OCI-LY3 (cell line): ENCODE results near the gene ACOT11.

Experiments used
- H2AFZ ChIP-seq: fragments of 200-600, 300-600 bp; shearing (Covaris generic); 2 replicates; pipeline ENCODE4 v1.6.0; 2014; ENCODE audit warnings: antibody characterized with exemption, low read depth, low read length
- H3K27ac ChIP-seq: fragments of 200-600, 300-600 bp; sonication (generic); 2 replicates; pipeline ENCODE4 v1.5.1; 2014; ENCODE audit warnings: mild to moderate bottlenecking, low read length, moderate library complexity, mixed read lengths
- H3K27me3 ChIP-seq: fragments of 200-600, 300-600 bp; sonication (generic); 2 replicates; pipeline ENCODE4 v1.6.1; 2014; ENCODE audit warnings: low read depth, low read length, mixed read lengths
- H3K36me3 ChIP-seq: fragments of 200-600, 300-600 bp; sonication (generic); replicated peaks from 2 replicates; pipeline ENCODE3; 2014; ENCODE audit warnings: low read depth, low read length, mixed read lengths
- H3K4me1 ChIP-seq: fragments of 300-600, 200-600 bp; sonication (generic); 2 replicates; pipeline ENCODE4 v1.6.1; 2014; ENCODE audit warnings: low read length, mixed read lengths
- H3K4me2 ChIP-seq: fragments of 200-600, 300-600 bp; sonication (generic); 2 replicates; pipeline ENCODE4 v1.6.1; 2014; ENCODE audit warnings: low read length, mixed read lengths
- H3K4me3 ChIP-seq: fragments of 300-600, 200-600 bp; sonication (generic); 2 replicates; pipeline ENCODE4 v1.5.1; 2014; ENCODE audit warnings: antibody characterized with exemption, mild to moderate bottlenecking, low read length, moderate library complexity
- H3K79me2 ChIP-seq: fragments of 300-600, 200-600 bp; shearing (Covaris generic); 2 replicates; pipeline ENCODE4 v1.6.1; 2014; ENCODE audit warnings: mild to moderate bottlenecking, low read length, mixed read lengths
- H3K9ac ChIP-seq: fragments of 300-600, 200-600 bp; shearing (Covaris generic); 2 replicates; pipeline ENCODE4 v1.6.0; 2014; ENCODE audit warnings: mild to moderate bottlenecking, low read length, moderate library complexity
- H3K9me3 ChIP-seq: fragments of 200-600, 300-600 bp; shearing (Covaris generic); 2 replicates; pipeline ENCODE4 v1.6.1; 2014; ENCODE audit warnings: low read length, mixed read lengths; ENCODE audit not compliant: insufficient read depth
- H4K20me1 ChIP-seq: fragments of 200-600, 300-600 bp; sonication (generic); 2 replicates; pipeline ENCODE4 v1.6.1; 2016; ENCODE audit warnings: low read length, mixed read lengths; ENCODE audit not compliant: insufficient read depth
- CTCF ChIP-seq: fragments of 200-600, 300-600 bp; sonication (generic); IDR thresholded peaks from 2 replicates; pipeline ENCODE4 v1.5.1; 2014; ENCODE audit warnings: antibody characterized with exemption, low read length, low read depth
- EZH2phosphoT487 ChIP-seq: fragments of 200-600 bp; shearing (Covaris generic); IDR thresholded peaks from 2 replicates; pipeline ENCODE4 v1.6.1; 2018; ENCODE audit warnings: antibody characterized with exemption, mixed run types, low read depth

The ACOT11 gene

GRCh38 chr1:54557671-54558355 is 9.8 kb downstream of the ACOT11 start:
- H3K4me3 ChIP-seq: no peak overlapping the region
- no peaks in the 10 kb centered on the region for H4K20me1 ChIP-seq
- H3K4me1 ChIP-seq: no peaks in the 10 kb centered on the region
- no peak overlapping the region for H2AFZ ChIP-seq
- TF ChIP-seq EZH2phosphoT487 (no peak), CTCF (no peak)
- no peak overlapping the region for H3K27ac ChIP-seq
- no peak overlapping the region for H3K9ac ChIP-seq
- no peaks in the 10 kb centered on the region for H3K9me3 ChIP-seq
- no peaks in the 10 kb centered on the region for H3K79me2 ChIP-seq
- H3K36me3 ChIP-seq: no peaks in the 10 kb centered on the region
- peaks cover 7% of the 10 kb centered on the region; the same call in 1 of the 2 replicates for H3K27me3 ChIP-seq
- H3K4me2 ChIP-seq: no peak overlapping the region

GRCh38 chr1:54558434-54559030 is 10.5 kb downstream of the ACOT11 start:
- H3K79me2 ChIP-seq: no peaks in the 10 kb centered on the region
- H3K9ac ChIP-seq: no peak overlapping the region
- TF ChIP-seq EZH2phosphoT487: no peak
- no peak for TF ChIP-seq CTCF
- H3K27me3 ChIP-seq: peaks cover 7% of the 10 kb centered on the region; the same call in 1 of the 2 replicates
- no peak overlapping the region for H3K4me2 ChIP-seq
- H3K27ac ChIP-seq: no peak overlapping the region
- no peaks in the 10 kb centered on the region for H3K9me3 ChIP-seq
- H2AFZ ChIP-seq: no peak overlapping the region
- H4K20me1 ChIP-seq: no peaks in the 10 kb centered on the region
- H3K4me1 ChIP-seq: no peaks in the 10 kb centered on the region
- H3K4me3 ChIP-seq: no peak overlapping the region
- H3K36me3 ChIP-seq: no peaks in the 10 kb centered on the region

DNA sequence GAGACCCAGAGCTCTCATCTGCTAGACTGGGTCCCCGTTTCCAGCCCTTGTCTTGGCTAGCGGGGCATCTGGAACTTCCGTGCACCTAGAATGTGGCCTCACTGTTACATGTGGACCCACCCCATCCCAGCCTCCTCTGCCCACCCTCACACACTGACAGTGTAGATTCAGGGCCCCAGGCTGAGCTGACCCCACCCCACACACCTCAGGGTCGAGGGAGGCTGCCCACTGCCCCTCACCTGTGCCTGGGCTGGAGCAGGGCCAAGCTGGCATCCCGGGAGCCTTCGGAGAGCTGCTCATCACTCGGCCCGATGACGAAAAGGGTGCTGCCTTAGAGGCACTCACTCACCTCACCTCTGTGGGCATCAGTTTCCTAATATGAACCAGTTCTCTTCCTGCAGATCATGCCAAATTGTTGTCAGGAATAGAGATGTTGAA is 11.1 kb downstream of the ACOT11 start:
- Histone ChIP-seq H3K4me2 (no peak overlapping the region), H3K27ac (no peak overlapping the region), H3K9me3 (no peaks in the 10 kb centered on the region)

More for the DNA sequence above, 11.1 kb downstream of the ACOT11 start:
- Histone ChIP-seq H3K9ac (no peak overlapping the region), H3K79me2 (no peaks in the 10 kb centered on the region), H3K36me3 (no peaks in the 10 kb centered on the region), H3K4me1 (no peaks in the 10 kb centered on the region), H3K4me3 (no peak overlapping the region), H4K20me1 (no peaks in the 10 kb centered on the region), H3K27me3 (peaks cover 7% of the 10 kb centered on the region; the same call in 1 of the 2 replicates), H2AFZ (no peak overlapping the region)
- no peak for TF ChIP-seq CTCF
- TF ChIP-seq EZH2phosphoT487: no peak
